Left ventricle myocardium inferior (tissue), 1 donor: ENCODE measurements around the gene NKAIN2. TPM values are rescaled to one million over a fixed set of nuclear protein-coding genes. Genes with fewer than 3 reads are reported as not detected.

Experiments used
- DNase-seq: peaks from one replicate; pipeline ENCODE4 v3.0.0-alpha.2; 2020
- H3K27ac ChIP-seq: fragments of 200-600 bp; replicated peaks from 2 replicates; pipeline ENCODE4 v1.8.0; 2021
- H3K27me3 ChIP-seq: fragments of 200-600 bp; 2 replicates; pipeline ENCODE4 v1.8.0; 2021; ENCODE audit warnings: low read depth
- H3K36me3 ChIP-seq: fragments of 200-600 bp; 2 replicates; pipeline ENCODE4 v1.8.0; 2021
- H3K4me1 ChIP-seq: fragments of 200-600 bp; 2 replicates; pipeline ENCODE4 v1.8.0; 2021
- H3K4me3 ChIP-seq: fragments of 200-600 bp; 2 replicates; pipeline ENCODE4 v1.8.0; 2021; ENCODE audit warnings: mild to moderate bottlenecking, moderate library complexity
- H3K9me3 ChIP-seq: fragments of 200-600 bp; replicated peaks from 2 replicates; pipeline ENCODE4 v1.8.0; 2021
- CTCF ChIP-seq: fragments of 200-600 bp; IDR thresholded peaks from 2 replicates; pipeline ENCODE4 v1.8.0; 2021; ENCODE audit warnings: antibody characterized with exemption, mild to moderate bottlenecking, borderline replicate concordance
- intact Hi-C: fragments of 100-400 bp; cut with micrococcal nuclease; formaldehyde crosslinking; loops from one replicate; pipeline ENCODE4 v1.11.0; 2022
- total RNA-seq: library from RNA; stranded (reverse); fragmentation: NEBNext Ultra II Directional; extraction: Animal tissue kit (Norgen Biotek cat#: 25700); gene quantifications from one replicate; pipeline ENCODE4 v1.2.1, GENCODE V29; 2021
- donor health status: DM: no; HTN: yes; CAD: no; lungs with severe emphysema.

Gene NKAIN2
- total RNA-seq, 1 donor from 2014 or later = 0.22 TPM

GRCh38 chr6:124076336-124077048, 272.8 kb downstream of the NKAIN2 start:
- no peaks in the 10 kb centered on the region for H3K4me1 ChIP-seq
- H3K4me3 ChIP-seq = no peak overlapping the region
- no peaks in the 10 kb centered on the region for H3K9me3 ChIP-seq
- H3K36me3 ChIP-seq = no peaks in the 10 kb centered on the region
- intact Hi-C loops = no loop called here
- TF ChIP-seq CTCF = no peak
- H3K27me3 ChIP-seq = no peaks in the 10 kb centered on the region
- no peak overlapping the region for H3K27ac ChIP-seq
- no peak for DNase-seq

- Histone ChIP-seq H3K27ac (no peak overlapping the region), H3K9me3 (no peaks in the 10 kb centered on the region)
Observed at GRCh38 chr6:124078169-124078568, 274.5 kb downstream of the NKAIN2 start.

GRCh38 chr6:124080483-124080882, 276.8 kb downstream of the NKAIN2 start:
- H3K9me3 ChIP-seq = no peaks in the 10 kb centered on the region
- H3K4me1 ChIP-seq = no peaks in the 10 kb centered on the region
- H3K27ac ChIP-seq = no peak overlapping the region
- TF ChIP-seq CTCF = no peak
- no peaks in the 10 kb centered on the region for H3K36me3 ChIP-seq
- no peak for DNase-seq
- no peaks in the 10 kb centered on the region for H3K27me3 ChIP-seq
- intact Hi-C loops = no loop called here
- H3K4me3 ChIP-seq = no peak overlapping the region

More at GRCh38 chr6:124078169-124078568, 274.5 kb downstream of the NKAIN2 start:
- Histone ChIP-seq H3K4me3 (no peak overlapping the region), H3K4me1 (no peaks in the 10 kb centered on the region), H3K36me3 (no peaks in the 10 kb centered on the region), H3K27me3 (no peaks in the 10 kb centered on the region)
- no peak for TF ChIP-seq CTCF
- no peak for DNase-seq
- intact Hi-C loops = no loop called here

- Histone ChIP-seq H3K27ac (no peak overlapping the region), H3K4me1 (no peaks in the 10 kb centered on the region), H3K36me3 (no peaks in the 10 kb centered on the region), H3K9me3 (no peaks in the 10 kb centered on the region), H3K27me3 (no peaks in the 10 kb centered on the region), H3K4me3 (no peak overlapping the region)
- intact Hi-C loops = no loop called here
- DNase-seq = no peak
- no peak for TF ChIP-seq CTCF
Observed at GRCh38 chr6:124090491-124090890, 286.8 kb downstream of the NKAIN2 start.

GRCh38 chr6:124099520-124099919, 295.9 kb downstream of the NKAIN2 start:
- Histone ChIP-seq H3K4me3 (no peak overlapping the region), H3K27me3 (no peaks in the 10 kb centered on the region), H3K4me1 (no peaks in the 10 kb centered on the region), H3K36me3 (no peaks in the 10 kb centered on the region), H3K27ac (no peak overlapping the region), H3K9me3 (no peaks in the 10 kb centered on the region)
- intact Hi-C loops = no loop called here
- no peak for TF ChIP-seq CTCF
- DNase-seq = no peak
